ACC112 (cell line): ENCODE results near the gene MKNK1.
"Not testable (repeated sequence)": the region's sequence is repeated elsewhere in the genome, so short reads cannot be mapped to it uniquely, and the experiment has no call there.

Experiments
- H2AFZ ChIP-seq: fragments of 200-600 bp; sonication (generic); one replicate; pipeline ENCODE4 v1.6.0; 2017; ENCODE audit warnings: antibody characterized with exemption, low read length; ENCODE audit not compliant: unreplicated experiment
- H3K27ac ChIP-seq: fragments of 200-600 bp; sonication (generic); 2 replicates; pipeline ENCODE4 v1.5.1; 2014; ENCODE audit warnings: low read depth, mild to moderate bottlenecking, antibody characterized with exemption, low read length, moderate library complexity
- H3K27me3 ChIP-seq: fragments of 200-600 bp; sonication (generic); 2 replicates; pipeline ENCODE4 v1.6.1; 2014; ENCODE audit warnings: mild to moderate bottlenecking, antibody characterized with exemption, low read length, moderate library complexity, mixed read lengths; ENCODE audit not compliant: insufficient read depth
- H3K36me3 ChIP-seq: fragments of 200-600 bp; sonication (generic); 2 replicates; pipeline ENCODE4 v1.6.1; 2016; ENCODE audit warnings: mild to moderate bottlenecking, antibody characterized with exemption, low read length, moderate library complexity, mixed read lengths; ENCODE audit not compliant: insufficient read depth
- H3K4me1 ChIP-seq: fragments of 200-600 bp; sonication (generic); one replicate; pipeline ENCODE4 v1.6.1; 2016; ENCODE audit warnings: low read length, mixed read lengths; ENCODE audit not compliant: insufficient read depth, unreplicated experiment, control insufficient read depth
- H3K4me3 ChIP-seq: fragments of 200-600 bp; sonication (generic); 2 replicates; pipeline ENCODE4 v1.5.1; 2014; ENCODE audit warnings: mild to moderate bottlenecking, low read depth, low read length
- H3K79me2 ChIP-seq: fragments of 200-600 bp; sonication (generic); one replicate; pipeline ENCODE4 v1.6.0; 2016; ENCODE audit warnings: low read length; ENCODE audit not compliant: control insufficient read depth, unreplicated experiment, insufficient read depth

Gene MKNK1

DNA sequence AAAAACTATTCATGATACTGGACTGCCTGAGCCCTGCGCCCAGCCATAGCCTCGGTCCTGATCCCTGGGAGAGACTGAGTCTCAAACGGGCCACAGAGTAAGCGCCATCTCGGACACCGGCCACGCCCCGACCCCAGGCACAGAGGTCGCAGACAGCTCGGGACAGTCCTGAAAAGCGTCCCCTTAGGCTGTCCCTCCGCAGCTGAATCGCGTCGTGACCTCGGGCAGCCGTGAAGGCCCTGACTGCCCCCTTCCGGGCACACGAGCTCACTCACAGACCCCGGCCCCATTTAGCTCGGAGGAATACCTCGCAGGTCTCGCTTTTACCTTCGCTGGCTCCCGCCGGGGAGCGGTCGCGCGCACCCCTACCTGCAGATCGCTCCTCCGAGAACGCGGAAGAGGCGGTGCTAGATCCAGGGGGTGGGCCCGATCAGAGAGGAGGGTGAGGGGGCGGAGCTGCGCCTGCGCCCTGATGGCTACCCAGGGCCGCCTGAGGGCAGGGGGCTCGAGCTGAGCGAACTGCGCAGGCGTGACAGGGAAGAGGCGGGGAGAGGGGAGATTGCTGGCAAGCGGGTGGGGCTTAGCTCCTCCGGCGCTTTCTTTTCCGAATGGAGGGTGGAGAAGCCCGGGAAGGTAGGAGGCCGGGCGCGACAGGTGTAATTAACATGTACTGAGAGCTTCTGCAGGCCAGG lies at the start of gene MKNK1:
MKNK1 (minus strand) TSS at position 411 of the 692 bp plus-strand sequence. CDS start 20,941 bp downstream, outside the sequence.
- H3K4me3 ChIP-seq: peak within 1 kb of the TSS; percentile 86
- no peaks in the 10 kb centered on the region for H3K27me3 ChIP-seq
- no peak within 1 kb of the TSS for H3K27ac ChIP-seq
- peak within 1 kb of the TSS; percentile 47 for H2AFZ ChIP-seq
- H3K36me3 ChIP-seq: no peaks in the 10 kb centered on the region
- H3K4me1 ChIP-seq: peaks cover 6% of the 10 kb centered on the region
- no peaks in the 10 kb centered on the region for H3K79me2 ChIP-seq

- H2AFZ ChIP-seq: no peak overlapping the region
- H3K4me3 ChIP-seq: no peak overlapping the region
These were observed 49.4 kb upstream of the MKNK1 start for GRCh38 chr1:46653405-46653958.

GRCh38 chr1:46652321-46653100 lies 48.4 kb upstream of the MKNK1 start:
- Histone ChIP-seq H3K79me2 (no peaks in the 10 kb centered on the region), H3K27me3 (no peaks in the 10 kb centered on the region), H3K4me3 (no peak overlapping the region), H3K4me1 (no peaks in the 10 kb centered on the region), H2AFZ (no peak overlapping the region), H3K27ac (no peak overlapping the region), H3K36me3 (peaks cover 54% of the 10 kb centered on the region)

More at GRCh38 chr1:46653405-46653958, 49.4 kb upstream of the MKNK1 start:
- Histone ChIP-seq H3K4me1 (no peaks in the 10 kb centered on the region), H3K27me3 (no peaks in the 10 kb centered on the region), H3K79me2 (no peaks in the 10 kb centered on the region), H3K36me3 (peaks cover 52% of the 10 kb centered on the region), H3K27ac (no peak overlapping the region)

GRCh38 chr1:46651152-46651551 lies 47.1 kb upstream of the MKNK1 start:
- H3K27ac ChIP-seq, H3K4me3 ChIP-seq, H3K27me3 ChIP-seq, H2AFZ ChIP-seq, H3K4me1 ChIP-seq, H3K79me2 ChIP-seq: not testable (repeated sequence)
- peaks cover 47% of the 10 kb centered on the region for H3K36me3 ChIP-seq

DNA sequence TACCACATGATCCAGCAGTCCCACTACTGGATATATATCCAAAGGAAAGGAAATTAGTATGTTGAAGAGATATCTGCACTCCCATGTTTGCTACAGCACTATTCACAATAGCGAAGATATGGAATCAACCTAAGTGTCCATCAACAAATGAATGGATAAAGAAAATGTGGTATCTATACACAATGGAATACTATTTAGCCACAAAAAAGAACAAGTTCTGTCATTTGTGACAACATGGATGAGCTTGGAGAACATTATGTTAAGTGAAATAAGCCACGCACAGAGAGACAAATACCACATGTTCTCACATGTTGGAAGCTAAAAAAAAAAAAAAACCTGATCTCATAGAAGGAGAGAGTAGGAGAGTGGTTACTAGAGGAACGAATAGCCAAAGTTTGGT lies 46.4 kb upstream of the MKNK1 start:
- Histone ChIP-seq H3K36me3 (peaks cover 41% of the 10 kb centered on the region), H3K4me1 (no peaks in the 10 kb centered on the region), H3K79me2 (no peaks in the 10 kb centered on the region), H2AFZ (no peak overlapping the region), H3K4me3 (no peak overlapping the region), H3K27ac (no peak overlapping the region), H3K27me3 (no peaks in the 10 kb centered on the region)

- Histone ChIP-seq H3K27me3 (no peaks in the 10 kb centered on the region), H2AFZ (no peak overlapping the region), H3K27ac (no peak overlapping the region), H3K79me2 (no peaks in the 10 kb centered on the region), H3K4me3 (no peak overlapping the region), H3K4me1 (no peaks in the 10 kb centered on the region), H3K36me3 (peaks cover 35% of the 10 kb centered on the region)
These were observed 45.7 kb upstream of the MKNK1 start for GRCh38 chr1:46649764-46650163.

DNA sequence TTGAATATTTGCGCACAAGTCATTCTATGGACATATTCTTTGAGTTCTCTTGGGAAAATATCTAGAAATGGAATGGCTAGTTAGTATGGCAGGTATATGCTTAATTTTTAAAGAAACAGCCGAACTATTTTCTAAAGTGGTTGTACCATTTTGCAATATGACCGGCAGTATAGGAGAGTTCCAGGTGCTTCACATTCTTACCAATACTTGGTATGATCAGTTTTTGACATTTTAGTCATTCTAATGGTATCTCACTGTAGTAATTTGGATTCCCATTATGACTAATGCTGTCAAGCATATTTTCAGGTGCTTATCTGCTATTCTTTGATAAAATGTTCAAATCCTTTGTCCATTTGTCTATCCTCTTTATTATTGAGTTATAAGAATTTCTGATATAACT lies 43.5 kb upstream of the MKNK1 start:
- Histone ChIP-seq H3K27ac (no peak overlapping the region), H2AFZ (no peak overlapping the region), H3K4me1 (peaks cover 12% of the 10 kb centered on the region), H3K79me2 (no peaks in the 10 kb centered on the region), H3K4me3 (no peak overlapping the region), H3K27me3 (no peaks in the 10 kb centered on the region), H3K36me3 (peaks cover 30% of the 10 kb centered on the region)

GRCh38 chr1:46646844-46647243 lies 42.8 kb upstream of the MKNK1 start:
- Histone ChIP-seq H3K27ac (no peak overlapping the region), H3K36me3 (peaks cover 23% of the 10 kb centered on the region), H2AFZ (no peak overlapping the region), H3K4me1 (peaks cover 12% of the 10 kb centered on the region), H3K4me3 (no peak overlapping the region), H3K79me2 (no peaks in the 10 kb centered on the region), H3K27me3 (no peaks in the 10 kb centered on the region)

DNA sequence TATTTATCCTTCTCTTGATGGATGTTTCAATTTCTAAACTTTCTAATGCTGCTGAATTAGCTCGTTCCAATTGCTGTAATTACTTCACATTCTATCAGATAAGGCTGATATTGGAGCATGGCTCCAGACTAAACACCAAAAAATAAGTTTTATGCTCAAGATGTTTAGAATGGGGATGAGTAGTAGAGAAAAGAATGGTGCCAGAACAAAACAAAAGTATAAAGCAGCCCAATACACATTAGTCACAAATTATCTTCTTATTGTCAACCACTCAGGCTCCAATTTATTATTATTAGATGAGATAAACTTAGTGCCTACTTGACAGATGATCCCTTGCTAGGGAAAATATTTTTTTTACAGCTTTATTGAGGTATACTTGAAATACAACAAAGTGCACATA lies 42.3 kb upstream of the MKNK1 start:
- Histone ChIP-seq H3K4me1 (peaks cover 12% of the 10 kb centered on the region), H3K27me3 (no peaks in the 10 kb centered on the region), H3K4me3 (no peak overlapping the region), H2AFZ (no peak overlapping the region), H3K27ac (no peak overlapping the region), H3K79me2 (no peaks in the 10 kb centered on the region), H3K36me3 (peaks cover 22% of the 10 kb centered on the region)

- H3K4me3 ChIP-seq: no peak overlapping the region
These were observed 41.7 kb upstream of the MKNK1 start for GRCh38 chr1:46645815-46646214.

More at GRCh38 chr1:46645815-46646214, 41.7 kb upstream of the MKNK1 start:
- Histone ChIP-seq H3K36me3 (peaks cover 22% of the 10 kb centered on the region), H3K79me2 (no peaks in the 10 kb centered on the region), H3K27ac (no peak overlapping the region), H2AFZ (no peak overlapping the region), H3K4me1 (peaks cover 12% of the 10 kb centered on the region), H3K27me3 (no peaks in the 10 kb centered on the region)
